GM19397 (cell line): ENCODE data around the gene RPAP2.
"Not testable (repeated sequence)": the region's sequence is repeated elsewhere in the genome, so short reads cannot be mapped to it uniquely, and the experiment has no call there.

Source experiments
- ATAC-seq: cut with Tn5 transposase; IDR thresholded peaks from one replicate; pipeline ENCODE4 v1.9.1; 2021; ENCODE audit warnings: mild to moderate bottlenecking, moderate library complexity; ENCODE audit not compliant: unreplicated experiment

The RPAP2 gene

GRCh38 chr1:92298573-92299476, at the start of gene RPAP2, which contains the start of gene GLMN:
TSS of gene RPAP2 (plus strand) at chr1:92299059. CDS start at chr1:92299074, 15 bp downstream.
TSS of gene GLMN (minus strand) at chr1:92298987. CDS start at chr1:92297999, 988 bp downstream.
- ATAC-seq: peak; percentile 99

- ATAC-seq: not testable (repeated sequence)
These were observed 44.1 kb upstream of the RPAP2 start for GRCh38 chr1:92254714-92255113.

- ATAC-seq: no peak
These were observed 39.5 kb upstream of the RPAP2 start for GRCh38 chr1:92259350-92259749.

GRCh38 chr1:92262516-92262915, 36.3 kb upstream of the RPAP2 start:
- ATAC-seq: no peak

- ATAC-seq: no peak
These were observed 25.8 kb upstream of the RPAP2 start for GRCh38 chr1:92273039-92273438.

DNA sequence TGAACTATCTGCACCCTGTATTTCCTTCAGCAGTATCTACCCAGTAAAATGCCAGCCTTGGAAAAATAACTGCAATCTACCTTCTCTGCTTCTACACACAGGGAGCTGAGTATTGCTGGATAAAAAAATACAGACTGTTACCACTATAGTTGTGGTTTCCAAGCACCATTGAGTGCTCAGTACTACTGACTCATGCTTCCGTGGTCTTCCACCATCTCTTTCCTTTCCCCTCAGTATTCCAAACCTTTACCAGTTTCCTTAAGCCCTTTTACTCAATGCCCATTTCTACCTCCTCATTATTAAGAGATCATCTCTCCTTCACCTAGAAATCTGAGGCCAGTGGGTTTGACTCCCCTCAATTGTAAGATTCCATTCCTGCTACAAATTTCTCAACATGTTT, 23.9 kb upstream of the RPAP2 start:
- no peak for ATAC-seq

GRCh38 chr1:92276082-92276481, 22.8 kb upstream of the RPAP2 start:
- no peak for ATAC-seq

DNA sequence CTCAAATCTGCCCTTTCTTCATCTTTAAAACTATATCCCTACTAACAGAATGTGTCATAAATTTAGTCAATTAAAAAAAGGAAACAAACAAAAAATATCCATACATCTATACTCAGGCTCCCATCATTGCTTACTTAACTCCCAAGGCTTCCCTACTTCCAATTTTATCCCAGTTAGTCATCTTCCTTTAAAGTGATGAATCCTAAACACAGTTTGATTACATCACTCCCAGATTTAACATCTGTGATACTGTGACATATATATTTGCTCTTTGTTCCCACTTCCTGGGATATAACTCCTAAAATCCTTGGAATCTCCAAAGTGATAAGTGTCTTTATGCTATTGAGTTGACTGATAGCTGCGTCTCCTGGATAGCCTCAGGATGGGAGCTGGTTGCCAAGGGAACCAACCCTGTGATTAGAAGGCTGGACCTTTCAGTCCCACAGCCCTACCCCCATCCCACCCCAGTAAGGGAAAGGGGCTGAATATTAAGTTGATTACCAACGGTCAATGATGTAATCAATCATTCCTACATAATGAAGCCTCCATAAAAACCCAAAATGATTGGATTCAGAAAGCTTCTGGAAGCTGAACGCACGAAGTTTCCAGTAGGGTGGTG, 21.6 kb upstream of the RPAP2 start:
- ATAC-seq: no peak

- ATAC-seq: not testable (repeated sequence)
These were observed 19.1 kb upstream of the RPAP2 start for GRCh38 chr1:92279781-92280180.

DNA sequence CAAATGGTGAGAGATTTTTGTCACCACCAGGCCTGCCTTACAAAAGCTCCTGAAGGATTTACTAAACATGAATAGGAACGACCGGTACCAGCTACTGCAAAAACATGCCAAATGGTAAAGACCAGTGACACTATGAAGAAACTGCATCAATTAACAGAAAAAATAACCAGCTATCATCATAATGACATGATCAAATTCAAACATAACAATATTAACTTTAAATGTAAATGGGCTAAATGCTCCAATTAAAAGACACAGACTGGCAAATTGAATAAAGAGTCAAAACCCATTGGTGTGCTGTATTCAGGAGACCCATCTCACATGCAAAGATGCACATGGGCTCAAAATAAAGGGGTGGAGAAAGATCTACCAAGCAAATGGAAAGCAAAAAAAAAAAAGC, 17.4 kb upstream of the RPAP2 start:
- ATAC-seq: not testable (repeated sequence)

- no peak for ATAC-seq
These were observed 7.4 kb upstream of the RPAP2 start for GRCh38 chr1:92291372-92291999.

DNA sequence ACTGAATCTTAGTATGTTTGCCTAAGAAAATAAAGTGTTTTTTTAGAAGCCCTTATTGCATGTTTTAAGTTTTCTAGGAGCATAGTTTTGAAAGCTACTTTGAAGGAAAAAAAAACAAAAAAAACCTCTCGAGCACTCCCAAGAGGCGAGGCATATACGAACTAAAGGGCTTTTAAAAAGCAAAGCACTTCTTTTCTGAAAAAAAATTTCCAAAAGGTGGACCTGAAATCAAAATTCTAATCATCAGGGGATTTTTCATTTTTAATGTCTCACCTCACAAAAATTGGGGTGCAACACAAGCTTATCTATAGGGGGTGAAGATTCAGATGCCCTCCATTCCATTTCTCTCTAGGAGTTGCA, 666 bp upstream of the RPAP2 start:
- no peak for ATAC-seq

DNA sequence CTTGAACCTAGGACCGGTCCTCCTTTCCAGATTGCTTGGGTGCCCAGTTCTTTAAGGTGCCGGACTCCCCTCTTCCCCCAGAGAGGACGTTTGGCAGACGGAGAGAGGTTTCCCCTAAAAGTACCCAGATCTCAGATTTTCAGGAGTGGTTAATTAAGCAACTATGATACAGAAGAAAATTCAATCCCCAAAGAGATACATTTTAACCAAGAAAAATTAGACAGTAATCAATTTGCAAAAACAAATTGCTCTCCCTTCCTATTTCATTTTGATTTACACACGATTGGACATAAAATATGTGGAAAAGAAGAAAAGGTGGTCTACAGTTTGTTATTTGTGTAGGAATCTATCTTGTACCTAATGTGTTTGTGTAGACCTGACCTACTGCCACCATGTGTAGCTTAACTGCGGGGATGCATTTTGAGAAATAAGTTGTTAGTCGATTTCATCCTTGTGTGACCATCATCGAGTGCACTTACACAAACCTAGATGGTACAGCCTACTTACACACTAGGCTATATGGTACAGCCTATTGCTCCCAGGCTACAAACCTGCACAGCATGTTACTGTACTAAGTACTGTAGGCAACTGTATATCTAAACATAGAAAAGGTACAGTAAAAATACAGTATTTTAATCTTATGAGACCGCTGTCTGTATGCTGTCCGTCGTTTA, 755 bp downstream of the RPAP2 start:
- ATAC-seq: no peak

GRCh38 chr1:92301021-92301420, 2.2 kb downstream of the RPAP2 start:
- no peak for ATAC-seq

- no peak for ATAC-seq
These were observed 7.2 kb downstream of the RPAP2 start for GRCh38 chr1:92306020-92306419.

- no peak for ATAC-seq
These were observed 9.1 kb downstream of the RPAP2 start for GRCh38 chr1:92307980-92308379.

- no peak for ATAC-seq
These were observed 11.3 kb downstream of the RPAP2 start for GRCh38 chr1:92310185-92310597.

- no peak for ATAC-seq
These were observed 15.2 kb downstream of the RPAP2 start for GRCh38 chr1:92314024-92314423.

GRCh38 chr1:92315766-92316599, 17.1 kb downstream of the RPAP2 start:
- ATAC-seq: no peak

- no peak for ATAC-seq
These were observed 19.1 kb downstream of the RPAP2 start for GRCh38 chr1:92317836-92318493.
